GM21786 (cell line): ENCODE measurements around the gene MMRN2.
"Not testable (repeated sequence)": the region's sequence is repeated elsewhere in the genome, so short reads cannot be mapped to it uniquely, and the experiment has no call there.

Source experiments
- ATAC-seq: cut with Tn5 transposase; IDR thresholded peaks from one replicate; pipeline ENCODE4 v1.9.1; 2021; ENCODE audit not compliant: unreplicated experiment

MMRN2 gene

DNA sequence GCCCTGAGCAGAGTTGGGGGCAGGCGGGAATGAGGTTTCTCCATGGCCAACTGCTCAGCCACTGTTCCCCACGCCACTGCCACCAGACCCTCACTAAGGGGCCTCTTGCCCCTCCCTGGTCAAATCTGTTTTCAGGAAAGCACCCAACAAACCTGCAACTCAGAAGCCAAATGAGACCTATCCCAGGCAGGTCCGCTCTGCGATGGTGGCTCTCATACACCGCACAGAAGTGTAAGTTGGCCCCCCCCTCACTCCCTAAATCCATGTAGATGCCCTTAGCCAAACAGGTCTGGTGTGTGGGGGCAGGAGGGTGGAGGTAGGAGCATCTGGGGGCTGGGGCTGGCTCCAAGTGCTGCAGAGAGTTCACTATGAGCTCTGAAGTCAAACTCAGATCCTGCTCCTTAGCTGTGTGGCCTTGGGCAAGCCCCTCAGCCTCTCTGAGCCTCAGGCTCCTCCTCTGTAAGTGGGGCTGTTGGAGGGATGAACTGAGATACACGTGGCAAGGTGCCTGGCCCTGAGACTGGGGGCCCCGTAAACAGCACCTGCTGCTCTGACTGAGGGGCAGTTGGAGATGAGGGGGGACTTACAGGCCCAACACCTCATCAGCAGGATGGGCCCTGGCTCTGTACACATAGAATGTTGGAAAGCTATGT, 1.1 kb downstream of the MMRN2 start:
- no peak for ATAC-seq

DNA sequence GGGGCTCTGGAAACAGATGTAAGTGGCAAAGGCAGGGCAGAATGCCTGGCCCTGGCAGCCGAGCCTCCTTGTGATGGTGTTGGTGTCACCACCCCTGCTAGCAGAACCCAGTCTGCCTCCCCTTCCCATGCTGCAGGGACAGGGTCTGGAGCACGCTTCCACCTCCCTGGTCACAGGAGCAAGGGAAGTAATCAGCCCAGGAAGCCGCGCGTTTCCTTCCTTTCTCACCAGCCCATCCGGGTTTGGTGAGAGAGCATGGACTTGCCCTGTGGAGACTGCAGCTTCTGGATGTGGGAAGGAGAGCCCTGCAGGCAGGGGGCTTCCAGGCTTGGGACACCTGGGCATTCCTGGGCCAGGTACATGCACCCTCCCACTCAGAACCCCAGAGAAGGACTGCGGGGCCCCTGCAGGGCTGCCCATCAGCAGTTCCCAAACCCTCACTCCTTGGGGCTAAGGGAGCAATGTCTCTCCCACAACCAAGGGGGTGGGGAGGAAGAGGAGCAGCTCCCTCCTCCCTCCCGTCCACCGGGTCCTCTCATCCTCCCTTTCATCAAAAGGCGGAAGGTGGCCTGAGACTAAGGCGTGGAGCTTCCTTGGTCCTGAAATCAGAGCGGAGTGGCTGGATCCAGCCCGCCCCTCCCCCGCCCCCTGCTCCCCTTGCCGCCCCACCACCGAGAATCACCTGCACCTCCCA, 1.8 kb downstream of the MMRN2 start:
- ATAC-seq, result no peak

DNA sequence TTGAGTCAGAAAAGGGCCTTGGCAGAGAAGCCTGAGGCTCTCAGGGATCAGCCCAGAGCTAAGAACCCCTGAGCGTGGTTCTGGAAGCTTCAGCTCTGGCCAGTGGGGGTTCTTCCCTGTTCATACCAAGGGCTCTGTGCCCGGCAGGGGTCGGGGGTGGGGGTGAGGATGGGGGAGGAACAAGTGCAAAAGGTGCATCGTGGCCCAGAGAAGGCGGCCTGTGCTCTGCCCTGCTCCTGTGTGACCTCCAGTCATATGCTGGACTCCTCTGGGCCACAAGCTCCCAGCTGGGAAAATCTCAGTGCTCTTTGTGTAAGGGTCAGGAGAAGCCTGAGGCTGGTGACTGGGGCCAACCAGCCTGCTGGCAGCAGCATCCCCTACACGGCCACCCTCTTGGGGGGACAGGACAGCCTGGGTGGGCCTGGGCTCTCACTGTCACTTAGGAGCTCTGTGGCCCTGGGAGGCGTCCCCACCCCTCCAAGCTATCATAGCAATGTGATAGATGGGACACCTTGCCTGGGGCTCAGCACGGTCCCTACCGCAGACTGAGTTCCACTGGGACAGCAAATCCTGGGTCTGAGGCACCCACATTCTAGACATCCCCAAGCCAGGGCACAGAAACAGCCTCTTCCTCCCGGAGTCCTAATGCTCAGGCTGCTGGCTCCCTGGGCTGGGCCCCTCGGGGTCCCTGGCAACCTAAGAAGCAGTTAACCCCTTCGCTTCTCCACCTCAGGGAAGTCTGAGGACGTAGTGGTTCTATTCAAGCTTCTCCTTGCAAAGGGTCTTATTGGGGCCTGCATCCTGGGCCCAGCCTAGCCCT, 2.5 kb downstream of the MMRN2 start:
- no peak for ATAC-seq

DNA sequence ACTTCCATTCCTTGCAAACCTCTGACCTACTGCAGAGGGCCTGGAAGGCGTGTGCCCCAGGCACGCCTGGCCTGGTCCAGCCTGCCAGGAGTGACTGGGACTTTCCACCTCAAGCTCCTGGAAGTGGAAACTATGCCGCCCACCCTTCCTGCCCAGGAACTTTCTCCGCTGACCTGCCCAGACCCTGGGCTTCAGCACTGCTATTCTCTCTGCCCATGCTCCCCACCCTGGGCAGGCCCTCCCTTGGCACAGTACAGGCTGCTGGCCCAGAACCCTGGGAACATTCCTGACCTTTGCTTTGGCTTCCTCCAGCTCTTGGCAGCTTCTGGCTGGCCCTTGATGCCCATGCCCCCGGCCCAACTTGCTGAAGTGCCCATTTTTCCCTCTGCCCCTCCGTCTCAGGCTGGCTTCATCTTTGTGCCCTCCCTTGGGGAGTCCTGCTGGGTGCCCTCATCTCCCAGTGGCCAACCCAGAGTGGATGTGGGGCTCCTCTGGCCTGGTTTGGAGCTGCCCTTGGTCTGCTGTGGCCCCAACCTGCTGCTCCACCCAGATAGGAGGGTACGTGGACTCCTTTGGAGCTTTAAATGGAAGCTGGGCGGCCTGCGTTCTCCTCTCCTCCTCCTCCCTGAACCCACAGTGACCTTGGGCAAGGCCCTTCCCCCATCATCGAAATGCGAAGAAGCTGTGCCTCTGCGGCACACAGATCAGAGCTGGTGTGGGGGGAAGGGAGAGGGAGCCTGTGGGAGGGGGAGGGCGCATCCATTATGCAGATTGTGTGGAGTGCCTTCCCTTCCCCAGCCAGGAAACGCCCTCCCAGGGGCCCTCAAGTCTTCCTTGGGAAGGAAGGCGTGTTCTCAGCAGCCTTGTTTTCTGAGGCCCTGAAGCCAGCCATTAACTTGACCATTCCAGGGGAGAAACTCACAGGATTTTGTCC, 3.4 kb downstream of the MMRN2 start:
- ATAC-seq, result no peak

DNA sequence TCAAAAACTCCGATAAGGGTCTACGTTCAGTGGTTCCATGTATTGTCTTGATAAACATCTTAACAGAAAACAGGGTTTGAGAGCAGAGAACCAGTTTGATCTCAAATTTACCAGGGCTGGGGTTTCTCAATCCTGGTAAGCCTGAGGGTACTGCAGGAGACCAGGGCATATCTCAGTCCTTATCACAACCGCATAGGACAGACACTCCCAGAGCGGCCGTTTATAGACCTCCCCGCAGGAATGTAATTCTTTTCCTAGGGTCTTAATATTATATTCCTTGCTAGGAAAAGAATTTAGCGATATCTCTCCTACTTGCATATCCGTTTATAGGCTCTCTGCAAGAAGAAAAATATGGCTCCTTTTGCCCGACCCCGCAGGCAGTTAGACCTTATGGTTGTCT, 4.7 kb downstream of the MMRN2 start:
- ATAC-seq, result not testable (repeated sequence)

DNA sequence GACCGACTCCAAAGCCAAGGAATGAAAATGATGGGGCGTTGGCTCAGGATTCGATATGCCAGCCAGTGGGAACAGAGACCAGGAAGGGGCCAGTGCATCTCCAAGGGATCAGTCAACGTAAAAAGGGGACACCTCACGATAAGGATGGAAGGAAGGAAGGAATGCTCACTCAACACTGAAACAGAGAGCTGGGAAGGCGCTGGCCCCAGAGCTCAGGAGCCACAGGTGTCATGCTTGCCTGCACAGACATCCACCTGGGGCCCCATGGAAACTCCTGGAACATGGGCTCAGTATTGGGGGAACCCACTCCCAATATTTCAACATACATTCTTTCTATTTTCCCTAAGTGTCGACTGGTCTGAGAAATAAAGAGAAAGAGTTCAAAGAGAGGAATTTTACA, 5.3 kb downstream of the MMRN2 start:
- ATAC-seq, result no peak

DNA sequence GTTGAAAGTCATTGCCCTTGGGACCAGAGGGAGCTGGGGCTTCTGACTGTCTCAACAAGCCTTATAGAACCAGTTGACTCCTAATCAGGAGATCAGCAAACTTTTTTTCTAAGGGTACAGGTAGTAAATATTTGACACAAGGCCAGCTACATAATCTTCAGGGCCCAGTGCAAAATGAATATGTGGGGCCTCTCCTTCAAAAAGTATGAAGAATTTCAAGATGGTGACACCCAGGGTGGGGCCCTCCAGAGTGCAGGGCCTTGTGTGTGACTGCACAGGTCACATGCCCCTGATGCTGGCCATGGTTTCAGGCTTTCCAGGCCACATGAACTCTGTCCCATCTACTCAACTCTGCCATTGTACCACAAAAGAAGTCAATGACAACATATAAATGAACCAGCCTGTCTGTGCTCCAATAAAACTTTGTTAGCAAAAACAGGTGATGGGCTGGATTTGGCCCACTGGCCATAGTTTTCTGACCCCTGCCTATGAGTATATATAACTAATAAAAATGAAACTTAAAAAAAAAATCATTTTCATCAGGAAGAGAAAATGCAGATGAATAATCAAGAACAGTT, 6.1 kb downstream of the MMRN2 start:
- ATAC-seq, result no peak

DNA sequence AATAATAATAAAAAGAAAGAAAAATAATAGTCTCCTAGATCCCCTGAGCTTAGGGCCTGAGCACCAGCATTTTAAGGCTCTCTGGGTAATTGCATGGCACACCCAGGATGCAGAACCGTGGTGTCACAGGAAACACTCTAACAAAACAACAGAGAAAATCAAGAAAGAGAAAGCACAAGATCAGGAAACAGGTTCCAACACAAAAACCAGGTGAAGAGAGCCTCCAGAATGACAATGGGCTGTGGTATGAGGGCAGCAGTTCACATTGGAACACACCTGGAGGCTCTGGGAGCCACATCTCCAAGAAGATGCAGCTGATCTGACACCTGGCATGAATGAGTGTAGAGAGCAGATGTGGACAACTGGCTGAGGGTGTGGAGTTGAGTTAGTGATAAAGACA, 7.1 kb downstream of the MMRN2 start:
- ATAC-seq, result no peak

DNA sequence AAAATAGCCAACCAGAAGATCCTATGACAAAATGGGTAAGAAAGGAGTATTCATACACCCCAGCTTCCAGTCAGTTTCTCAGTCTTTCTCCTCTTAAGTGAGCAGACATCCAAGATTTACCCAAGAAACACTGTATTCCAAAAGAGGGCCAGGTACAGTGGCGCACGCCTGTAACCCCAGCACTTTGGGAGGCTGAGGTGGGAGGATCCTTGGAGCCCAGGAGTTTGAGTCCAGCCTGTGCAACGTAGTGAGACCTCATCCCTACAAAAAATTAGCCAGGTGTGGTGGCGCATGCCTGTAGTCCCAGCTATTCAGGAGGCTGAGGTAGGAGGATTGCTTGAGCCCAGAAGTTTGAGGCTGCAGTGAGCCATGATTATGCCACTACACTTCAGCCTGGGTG, 9.6 kb downstream of the MMRN2 start:
- ATAC-seq, result not testable (repeated sequence)

DNA sequence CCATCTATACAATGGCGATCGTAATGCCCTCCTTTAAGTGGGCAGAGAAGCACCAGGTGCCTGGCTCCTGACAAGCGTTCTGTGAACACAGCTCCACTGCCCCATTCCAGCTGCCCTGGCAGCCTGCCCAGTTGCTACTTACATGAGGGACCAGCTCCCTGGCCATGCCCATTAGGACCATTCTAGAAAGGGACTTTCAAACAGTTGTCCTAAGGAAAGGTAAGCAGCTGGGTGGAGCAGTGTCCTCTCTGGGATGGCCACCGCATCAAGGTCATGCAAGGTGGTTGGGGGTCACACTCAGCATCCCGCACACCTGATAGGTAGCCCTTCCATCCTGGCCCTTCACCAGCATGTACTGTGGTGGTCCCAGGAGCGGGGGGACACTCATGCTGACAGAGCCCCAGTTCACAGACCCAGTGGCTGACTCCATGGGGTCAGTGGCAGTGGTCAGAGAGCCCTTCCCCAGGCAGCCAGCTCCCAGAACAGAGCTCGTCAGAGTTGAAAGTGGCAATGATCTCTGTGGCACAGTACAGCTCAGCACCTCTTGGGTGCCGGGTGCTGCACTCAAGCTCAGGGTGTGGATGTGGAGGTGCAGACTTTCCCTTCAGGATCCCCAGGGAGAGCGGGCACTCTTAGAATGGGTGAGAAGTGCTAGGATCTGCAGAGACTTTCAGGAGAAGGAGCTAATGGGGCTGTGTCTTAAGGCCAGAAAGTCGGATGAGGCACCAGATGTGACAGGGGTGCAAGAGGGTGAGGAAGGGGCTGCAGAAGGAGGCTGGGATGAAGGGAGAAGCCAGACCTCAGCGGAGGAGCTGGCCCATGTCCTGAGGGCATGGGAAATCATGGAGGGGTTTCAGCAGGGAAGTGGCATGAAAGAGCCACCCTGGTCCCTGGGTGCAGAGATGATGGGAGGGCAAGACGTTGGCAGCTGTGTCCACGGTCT, 10.9 kb downstream of the MMRN2 start:
- no peak for ATAC-seq

DNA sequence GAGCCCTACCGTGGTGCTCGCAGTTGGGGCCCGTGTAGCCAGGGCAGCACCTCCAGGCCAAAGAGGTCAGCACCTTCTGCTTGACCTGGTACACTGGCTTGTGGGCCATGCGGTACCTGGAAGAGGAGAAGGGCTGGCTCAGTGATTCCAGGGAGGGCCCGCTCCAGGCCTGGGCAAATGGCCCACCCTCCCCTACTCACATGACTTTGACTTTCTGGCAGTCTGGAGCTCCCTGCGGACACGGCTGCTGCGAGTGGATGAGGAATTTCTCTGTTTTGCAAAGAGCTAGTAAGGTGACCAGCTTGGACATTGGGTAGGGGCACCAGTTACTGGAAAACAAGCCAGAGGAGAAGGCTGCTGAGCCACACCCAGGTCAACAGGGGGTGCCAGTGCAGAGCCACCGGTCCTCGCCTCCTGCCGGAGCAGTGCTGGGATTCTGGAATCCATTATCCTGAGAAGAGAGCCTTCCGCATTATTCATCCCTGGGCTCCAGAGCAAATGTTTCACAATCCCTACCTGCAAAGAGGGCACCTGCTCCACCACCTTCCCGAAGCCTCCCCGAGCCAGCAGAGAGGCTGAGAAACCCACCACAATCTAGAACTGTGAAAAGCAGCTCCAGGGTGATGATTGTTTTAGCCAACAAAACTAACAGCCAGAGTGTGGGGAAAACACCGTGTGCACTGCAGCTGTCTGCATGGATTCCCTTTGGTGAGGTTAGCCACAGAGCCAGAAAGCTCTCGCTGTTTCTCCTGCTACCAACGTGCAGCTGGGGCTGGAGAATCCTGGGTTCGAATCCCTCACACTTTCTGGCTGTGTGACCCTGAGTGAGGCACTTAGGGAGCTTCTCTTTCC, 11.8 kb downstream of the MMRN2 start:
- ATAC-seq, result no peak

DNA sequence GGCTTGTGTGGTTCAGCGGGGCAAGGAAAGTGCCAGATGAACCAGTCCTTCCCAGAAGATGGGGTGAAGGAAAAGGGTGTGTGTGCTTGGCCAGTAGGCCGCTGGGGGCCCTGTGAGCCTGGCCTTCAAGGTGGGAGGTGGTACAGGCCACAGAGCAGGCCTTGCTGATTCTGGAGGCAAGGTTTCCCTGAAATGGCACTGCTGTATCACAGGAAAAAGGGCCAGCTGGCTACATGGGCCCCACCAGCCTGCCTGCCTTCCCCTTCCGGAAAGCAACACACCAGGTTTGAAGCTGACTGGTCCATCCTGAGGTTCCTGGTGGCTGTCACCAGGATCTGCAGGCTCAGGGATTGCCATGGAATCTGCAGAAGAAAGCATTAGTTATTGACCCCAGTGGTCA, 12.5 kb downstream of the MMRN2 start:
- no peak for ATAC-seq

DNA sequence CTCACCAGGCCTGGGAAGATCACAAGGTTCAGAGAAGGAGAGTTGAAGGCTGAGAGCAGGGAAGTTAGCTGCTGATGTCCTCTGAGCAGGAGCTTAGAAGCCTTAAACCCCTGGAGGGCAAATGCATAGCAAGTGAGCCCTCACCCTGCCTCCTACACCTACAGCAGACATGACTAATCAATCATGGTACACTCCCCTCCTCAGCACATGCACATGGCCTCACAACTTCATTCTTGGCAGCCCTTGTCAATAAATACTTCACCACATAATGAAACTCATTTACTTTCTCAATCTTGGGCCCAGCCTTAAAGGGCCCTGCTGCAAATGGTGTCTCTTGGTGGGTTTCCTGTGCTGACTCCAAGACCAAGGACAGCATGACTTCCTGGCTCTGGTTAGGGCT, 12.9 kb downstream of the MMRN2 start:
- ATAC-seq, result no peak

DNA sequence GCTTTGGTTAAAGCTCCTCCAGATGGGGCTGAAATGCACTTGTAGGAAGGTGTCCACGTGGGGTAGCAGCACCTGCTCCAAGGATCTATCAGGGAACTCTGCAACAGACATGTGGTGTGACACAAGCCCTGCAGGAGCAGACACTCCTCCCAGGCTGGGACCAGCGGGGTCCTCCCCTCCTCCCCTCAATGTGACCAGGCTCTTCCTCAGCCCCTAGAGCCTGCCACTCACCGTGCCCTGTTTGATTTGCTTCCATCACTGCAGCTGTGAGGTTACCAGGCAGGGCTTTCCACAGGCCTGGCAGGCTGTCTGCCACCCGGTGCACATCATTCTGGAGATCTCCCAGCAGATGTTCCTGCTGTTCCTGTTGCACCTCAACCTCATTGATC, 13.4 kb downstream of the MMRN2 start:
- no peak for ATAC-seq

DNA sequence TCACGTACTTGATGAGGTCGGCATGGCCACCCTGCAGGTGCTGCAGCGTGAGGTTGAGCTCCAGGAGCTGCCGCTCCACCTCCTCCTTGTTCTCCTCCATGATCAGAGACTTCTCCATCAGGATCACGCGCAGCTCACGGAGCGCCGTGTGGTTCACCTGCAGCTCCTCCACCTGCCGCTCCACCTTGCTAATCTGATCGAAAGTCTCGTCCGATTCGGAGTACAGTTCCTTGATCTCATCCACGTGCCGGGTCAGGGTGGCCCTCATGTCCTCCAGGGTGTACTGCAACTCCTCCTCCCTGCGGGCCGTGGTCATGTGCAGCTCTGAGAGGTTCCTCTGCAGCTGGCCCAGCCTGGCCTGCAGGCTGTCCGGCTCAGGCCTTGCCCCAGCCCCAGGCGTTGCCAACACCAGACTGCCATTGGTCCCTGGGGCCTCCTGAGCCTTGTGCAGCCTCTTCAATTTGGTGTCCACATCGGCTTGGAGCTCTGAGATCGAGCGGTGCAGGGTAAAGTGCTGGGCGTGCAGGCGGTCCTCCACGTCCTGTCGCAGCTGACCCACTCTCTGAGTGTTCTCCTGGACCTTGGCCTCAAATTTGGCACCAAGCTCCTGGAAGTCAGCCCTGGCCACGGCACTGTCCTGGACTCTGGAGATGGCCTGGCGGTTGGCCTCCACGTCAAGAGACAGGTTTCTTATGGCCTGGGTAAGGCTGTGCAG, 13.9 kb downstream of the MMRN2 start:
- ATAC-seq, result no peak

DNA sequence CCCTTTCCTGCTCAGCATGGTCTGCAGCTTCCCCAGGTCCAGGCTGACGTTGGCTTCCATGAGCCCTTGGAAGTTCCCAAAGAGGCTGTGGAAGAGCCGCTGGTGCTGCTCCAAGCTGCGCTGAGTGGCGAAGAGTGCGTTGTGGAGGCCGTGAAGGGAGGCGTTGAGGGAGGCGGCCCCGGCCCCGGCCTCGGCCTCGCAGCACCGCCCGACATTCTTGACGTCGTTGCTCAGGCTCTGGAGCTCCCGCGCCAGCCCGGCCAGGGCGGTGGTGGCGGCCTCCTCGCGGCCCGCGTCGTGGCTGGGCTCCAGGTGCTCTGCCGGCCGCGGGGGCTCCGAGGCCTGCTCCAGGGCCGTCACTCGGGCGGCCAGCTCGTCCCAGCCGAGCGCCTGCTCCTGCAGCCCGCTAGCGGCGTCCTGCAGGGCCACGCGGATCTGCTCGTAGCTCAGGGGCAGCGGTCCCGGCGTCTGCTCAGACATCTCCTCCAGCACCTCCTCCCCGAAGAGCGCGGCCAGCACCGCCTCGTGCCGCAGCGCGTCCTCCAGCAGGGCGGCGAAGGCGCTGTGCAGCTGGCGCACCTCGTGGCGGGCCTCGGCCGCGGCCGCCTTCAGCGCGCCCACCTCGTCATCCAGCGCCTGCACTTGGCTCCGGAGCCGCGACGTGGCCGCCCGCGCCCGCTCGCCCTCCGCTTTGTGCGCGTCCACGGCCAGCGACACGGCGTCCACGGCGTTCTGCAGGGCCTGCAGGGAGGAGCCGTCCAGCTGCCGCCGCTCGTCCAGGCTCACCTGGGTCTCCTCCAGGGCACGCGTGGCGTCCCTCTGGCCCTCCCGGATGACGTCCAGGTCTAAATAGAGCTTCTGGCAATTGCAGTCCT, 14.7 kb downstream of the MMRN2 start:
- no peak for ATAC-seq

DNA sequence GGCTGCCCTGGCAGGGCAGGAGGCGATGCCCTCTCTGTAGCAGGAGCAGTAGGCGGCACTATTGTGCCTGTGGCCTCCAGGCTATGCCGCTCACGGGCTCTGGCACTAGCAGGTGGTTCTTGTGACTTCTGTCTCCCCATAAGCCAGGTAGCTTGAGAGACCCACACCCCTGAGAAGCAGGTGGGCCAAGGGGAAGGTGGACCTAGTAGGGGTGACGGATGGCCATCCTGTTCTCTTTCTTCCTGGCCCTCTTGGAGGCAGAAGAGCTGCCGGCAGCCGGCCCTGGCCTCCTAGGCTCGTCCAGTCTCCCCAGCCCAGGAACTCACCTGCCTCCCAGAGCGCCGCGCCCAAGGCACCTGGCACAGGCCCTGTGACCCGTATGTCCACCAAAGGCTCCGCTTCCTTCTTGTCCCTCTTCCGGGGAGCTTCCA, 15.4 kb downstream of the MMRN2 start:
- ATAC-seq, result no peak
